Panc1 (cell line): ENCODE data around the gene NBDY.
"Not testable (repeated sequence)": the region's sequence is repeated elsewhere in the genome, so short reads cannot be mapped to it uniquely, and the experiment has no call there.

Experiments
- CTCF ChIP-seq: fragments of 450-650 bp; IDR thresholded peaks from 2 replicates; pipeline ENCODE4 v1.5.1; 2017; ENCODE audit warnings: mild to moderate bottlenecking
- POLR2AphosphoS5 ChIP-seq: IDR thresholded peaks from 2 replicates; pipeline ENCODE4 v1.6.1; 2012; ENCODE audit warnings: mild to moderate bottlenecking, low read depth, low read length, moderate library complexity

GRCh38 chrX:56768120-56768660 is 39.1 kb downstream of the NBDY start:
- not testable (repeated sequence) for TF ChIP-seq CTCF, POLR2AphosphoS5
